Measurements from ENCODE around the gene CENPW.

Gene CENPW

DNA sequence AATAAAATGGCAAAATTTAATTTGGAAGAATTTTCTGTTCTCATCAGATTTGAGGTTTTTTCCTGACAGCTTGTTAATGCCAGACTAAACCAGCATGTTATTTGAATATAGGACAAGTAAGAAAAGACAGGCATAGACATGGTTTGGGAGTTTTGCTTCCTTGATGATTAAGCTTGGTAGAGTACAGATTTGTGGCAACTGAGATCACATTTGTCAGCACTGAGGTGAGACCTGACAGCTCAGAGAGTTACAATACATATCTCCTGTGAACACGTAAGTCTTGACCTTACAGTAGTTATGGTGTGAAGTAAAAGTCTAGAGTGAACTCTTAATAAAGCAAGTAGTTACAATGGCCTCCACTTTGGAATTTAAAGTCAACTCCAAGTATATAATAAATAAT lies 34.5 kb downstream of the CENPW start:
- no peak for DNase-seq

DNA sequence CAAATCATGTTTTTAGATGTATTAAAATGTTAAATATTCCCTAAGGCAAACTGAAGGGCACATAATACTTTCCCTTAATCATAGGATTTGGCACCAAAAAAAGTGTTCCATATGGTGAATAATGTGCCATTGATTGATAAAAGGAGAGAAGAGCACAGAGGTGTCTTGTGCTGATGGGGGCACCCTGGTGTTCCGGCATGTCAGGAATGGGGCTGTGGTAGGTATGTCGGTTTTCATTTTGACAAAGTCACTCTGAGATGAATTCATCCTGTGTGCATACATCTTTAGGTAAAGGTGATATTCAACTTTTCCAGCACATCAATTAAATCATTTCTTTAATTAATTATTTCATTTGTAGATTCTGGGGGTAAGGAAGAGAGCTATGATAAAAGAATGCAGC lies 36.8 kb downstream of the CENPW start:
- DNase-seq = no peak

DNA sequence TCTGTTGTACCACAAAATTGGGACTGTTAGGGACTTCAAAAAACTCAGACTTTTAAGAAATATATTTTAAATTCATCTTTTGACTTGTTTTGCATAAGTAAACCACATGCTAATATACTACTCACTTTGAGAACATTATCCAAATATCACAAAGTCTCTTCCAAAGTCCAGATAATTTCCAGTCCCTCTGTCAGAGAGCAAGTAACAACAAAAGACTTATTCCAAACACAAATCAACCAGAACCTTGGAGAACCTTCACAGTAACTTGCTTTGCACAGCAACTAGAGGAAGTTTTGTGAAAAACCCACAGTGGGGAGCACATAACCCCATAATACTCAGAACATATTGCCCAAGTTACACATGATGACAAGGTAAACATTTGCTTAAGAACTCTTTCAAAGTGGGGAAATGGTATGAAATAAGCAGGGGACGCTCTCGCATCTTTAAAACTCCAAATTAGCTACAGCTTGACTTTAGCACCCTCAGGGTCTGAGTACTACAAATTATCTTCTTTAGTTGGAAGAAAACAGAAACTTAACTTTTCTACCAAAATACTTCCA lies 37.8 kb downstream of the CENPW start:
- DNase-seq = no peak

DNA sequence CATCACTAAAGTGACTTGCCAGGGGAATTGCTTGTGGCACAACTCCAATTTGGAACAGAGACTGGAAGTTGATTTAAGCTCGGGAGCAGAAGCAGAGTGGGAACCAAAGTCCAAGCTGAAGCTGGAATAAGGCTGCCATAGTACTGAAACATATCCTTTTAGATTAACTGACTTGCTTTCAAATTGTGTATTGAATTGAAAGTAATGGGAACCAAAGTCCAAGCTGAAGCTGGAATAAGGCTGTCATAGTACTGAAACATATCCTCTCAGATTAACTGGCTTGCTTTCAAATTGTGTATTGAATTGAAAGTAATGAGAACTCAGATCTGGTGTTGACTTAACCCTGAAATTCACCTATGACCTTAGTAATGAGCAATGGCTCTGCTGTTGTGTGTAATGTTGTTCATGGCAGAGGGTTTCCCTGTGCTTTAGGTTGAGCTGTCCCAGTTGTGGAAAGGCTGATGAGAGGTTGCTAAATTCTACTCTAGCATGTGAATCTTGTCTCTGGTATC lies 40.2 kb downstream of the CENPW start:
- DNase-seq = no peak

DNA sequence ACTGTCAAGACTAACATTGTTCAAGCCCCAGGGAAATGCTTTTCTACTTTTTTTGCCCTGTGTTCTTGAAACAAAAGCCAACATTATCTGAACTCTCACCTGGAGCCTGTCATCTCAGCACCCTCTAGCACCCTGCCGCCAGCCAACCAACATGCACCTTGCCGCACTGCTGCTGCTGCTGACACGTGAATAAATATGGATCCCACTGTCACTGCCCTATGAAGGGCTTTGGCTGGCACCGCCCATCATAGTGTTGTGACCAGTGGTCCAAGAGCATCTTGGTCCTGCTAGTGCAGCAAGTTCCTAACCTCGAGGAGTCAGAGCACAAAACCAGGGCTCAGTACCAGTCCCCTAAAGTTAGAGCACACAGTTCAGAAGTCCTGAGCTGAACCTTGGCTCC lies 41.6 kb downstream of the CENPW start:
- no peak for DNase-seq

DNA sequence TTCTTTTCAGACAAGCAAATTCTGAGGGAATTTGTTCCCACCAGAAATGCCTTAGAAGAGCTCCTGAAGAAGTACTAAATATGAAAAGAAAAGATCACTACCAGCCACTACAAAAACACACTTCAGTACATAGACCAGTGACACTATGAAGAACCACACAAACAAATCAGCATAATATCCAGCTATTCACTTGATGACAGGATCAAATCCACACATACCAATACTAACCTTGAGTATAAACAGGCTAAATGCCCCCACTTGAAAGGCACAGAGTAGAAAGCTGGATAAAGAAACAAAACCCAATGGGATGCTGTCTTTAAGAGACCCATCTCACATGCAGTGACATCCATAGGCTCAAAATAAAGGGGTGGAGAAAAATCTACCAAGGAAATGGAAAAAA lies 43.3 kb downstream of the CENPW start:
- no peak for DNase-seq

DNA sequence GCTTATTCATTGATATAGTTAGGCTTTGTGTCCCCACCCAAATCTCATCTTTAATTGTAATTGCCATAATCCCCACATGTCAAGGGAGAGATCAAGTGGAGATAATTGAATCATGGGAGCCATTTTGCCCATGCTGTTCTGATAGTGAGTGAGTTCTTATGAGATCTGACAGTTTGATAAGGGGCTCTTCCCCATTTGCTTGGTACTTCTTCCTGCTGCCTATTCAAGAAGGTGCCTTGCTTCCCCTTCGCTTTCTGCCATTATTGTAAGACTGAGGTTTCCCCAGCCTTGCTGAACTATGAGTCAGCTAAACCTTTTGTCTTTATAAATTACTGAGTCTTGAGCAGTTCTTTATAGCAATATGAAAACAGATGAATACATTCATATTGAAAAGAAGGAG lies 45.6 kb downstream of the CENPW start:
- DNase-seq = no peak

DNA sequence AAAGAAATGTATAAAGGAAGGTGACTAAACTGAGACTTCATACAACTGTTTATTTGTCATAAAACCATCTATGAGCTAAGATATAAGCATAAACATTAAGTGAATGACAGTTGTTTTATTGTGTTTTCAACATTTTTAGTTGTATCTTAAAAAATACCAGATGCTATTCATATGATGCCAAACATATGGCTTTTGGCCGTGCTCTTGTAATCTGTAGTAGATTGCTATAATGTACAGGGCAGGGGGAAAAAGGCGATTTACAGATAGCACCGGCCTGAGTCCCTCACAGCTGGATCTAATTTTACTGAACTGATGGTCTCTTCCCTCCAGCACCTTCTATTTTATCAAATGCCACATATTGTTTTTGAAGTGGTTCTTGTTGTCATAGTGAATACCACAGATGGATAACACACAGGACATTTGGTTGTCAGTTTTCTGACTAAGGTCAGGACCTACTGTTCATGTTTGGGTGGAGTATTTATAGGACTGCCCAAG lies 48.2 kb downstream of the CENPW start:
- no peak for DNase-seq

DNA sequence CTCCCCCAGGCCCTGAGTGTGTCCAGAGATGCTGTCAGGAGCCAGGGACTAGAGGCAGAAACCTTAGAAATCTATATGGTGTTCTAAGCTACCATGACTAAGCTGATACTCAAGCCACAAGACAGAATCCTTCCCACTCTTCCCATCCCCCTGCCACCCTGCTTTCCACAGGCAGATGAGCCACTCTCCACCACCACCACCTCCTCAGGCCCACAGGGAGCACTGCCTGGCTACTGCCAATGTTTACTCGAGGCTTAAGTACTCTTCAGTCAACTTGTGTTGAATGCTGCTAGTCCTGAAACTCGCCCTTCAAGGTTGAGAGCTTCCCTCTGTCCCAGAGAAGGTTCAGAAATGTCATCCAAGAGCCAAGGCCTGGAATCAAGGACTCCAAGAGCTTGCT lies 56.2 kb downstream of the CENPW start:
- DNase-seq = no peak

All from COR-L47 (cell line).